ENCODE results near the gene PPEF1. TPM values are rescaled to one million over a fixed set of nuclear protein-coding genes. Genes with fewer than 3 reads are reported as not detected.

Gene PPEF1, protein sequence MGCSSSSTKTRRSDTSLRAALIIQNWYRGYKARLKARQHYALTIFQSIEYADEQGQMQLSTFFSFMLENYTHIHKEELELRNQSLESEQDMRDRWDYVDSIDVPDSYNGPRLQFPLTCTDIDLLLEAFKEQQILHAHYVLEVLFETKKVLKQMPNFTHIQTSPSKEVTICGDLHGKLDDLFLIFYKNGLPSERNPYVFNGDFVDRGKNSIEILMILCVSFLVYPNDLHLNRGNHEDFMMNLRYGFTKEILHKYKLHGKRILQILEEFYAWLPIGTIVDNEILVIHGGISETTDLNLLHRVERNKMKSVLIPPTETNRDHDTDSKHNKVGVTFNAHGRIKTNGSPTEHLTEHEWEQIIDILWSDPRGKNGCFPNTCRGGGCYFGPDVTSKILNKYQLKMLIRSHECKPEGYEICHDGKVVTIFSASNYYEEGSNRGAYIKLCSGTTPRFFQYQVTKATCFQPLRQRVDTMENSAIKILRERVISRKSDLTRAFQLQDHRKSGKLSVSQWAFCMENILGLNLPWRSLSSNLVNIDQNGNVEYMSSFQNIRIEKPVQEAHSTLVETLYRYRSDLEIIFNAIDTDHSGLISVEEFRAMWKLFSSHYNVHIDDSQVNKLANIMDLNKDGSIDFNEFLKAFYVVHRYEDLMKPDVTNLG
- total RNA-seq (2022; extraction: Qiagen RNA extraction) = 0.89 to 1.7 TPM (median 1.1 TPM) in 5 replicates

DNA sequence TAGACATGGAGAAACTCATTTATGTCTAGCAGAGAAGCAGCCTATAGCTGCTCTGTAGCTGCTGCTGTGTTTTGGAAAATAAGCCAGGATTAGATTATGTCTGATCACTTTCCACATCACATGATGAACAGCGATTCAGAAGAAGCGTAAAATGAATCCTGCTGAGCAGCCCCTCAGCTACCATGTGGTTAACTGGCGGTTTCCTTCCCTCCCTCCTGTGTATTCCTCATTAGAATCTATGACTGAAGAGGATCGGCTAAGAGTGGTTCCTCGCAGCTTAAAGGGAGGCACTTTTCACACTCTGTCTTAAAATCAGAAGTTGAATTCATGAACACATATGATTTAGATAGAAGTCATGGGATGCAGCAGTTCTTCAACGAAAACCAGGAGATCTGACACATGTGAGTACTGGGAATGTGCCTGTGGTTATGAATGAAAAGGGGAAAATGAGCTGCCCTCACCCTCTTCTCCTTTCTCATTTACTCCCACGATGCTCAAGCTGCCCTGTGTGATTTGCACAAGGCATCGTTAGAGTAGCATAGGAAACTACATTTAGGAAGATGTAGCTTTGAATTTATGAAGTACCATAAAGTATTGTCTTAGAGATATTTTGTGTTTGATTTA, at the start of gene PPEF1:
Gene PPEF1 (plus strand): TSS at position 220 of the 624 bp plus-strand sequence. CDS start 136 bp downstream, at position 356.

DNA sequence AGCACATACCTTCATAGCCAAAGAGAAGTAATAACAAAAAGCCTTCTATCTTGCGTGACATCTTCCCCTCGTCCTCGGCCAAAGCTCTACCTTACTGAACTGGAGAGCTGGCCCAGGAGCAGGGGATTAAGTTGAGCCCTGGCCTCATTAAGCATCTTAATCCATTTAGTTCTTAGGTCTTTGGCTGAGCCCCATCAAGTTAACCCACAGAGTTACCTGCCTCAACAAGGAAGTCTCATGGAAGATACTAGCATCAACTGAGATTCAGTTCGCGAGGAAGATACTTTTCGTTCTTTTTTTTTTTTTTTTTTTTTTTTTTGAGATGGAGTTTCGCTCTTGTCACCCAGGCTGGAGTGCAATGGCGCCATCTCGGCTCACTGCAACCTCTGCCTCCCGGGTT, 35.4 kb upstream of the PPEF1 start, which contains the start of gene RS1:
Gene RS1 (minus strand): TSS at position 101 of the 400 bp plus-strand sequence. CDS start 40 bp downstream, at position 61.

Other genes starting within 250 kb of the PPEF1 start
- gene RS1, start 35.5 kb upstream of the PPEF1 start, total RNA-seq (2022; extraction: Qiagen RNA extraction) = not detected in 5 replicates